HCT116 (cell line): ENCODE data around the gene RNF141. TPM values are rescaled to one million over a fixed set of nuclear protein-coding genes. Genes with fewer than 3 reads are reported as not detected.

ENCODE experiments used
- ATAC-seq: fragments of 200-7000 bp; cut with Tn5 transposase; 2 replicates; pipeline ENCODE4 v1.9.1; 2020; ENCODE audit warnings: mild to moderate bottlenecking, moderate library complexity
- BruUV-seq: library from RNA; stranded (reverse); fragments of 400-500 nt; replicated peaks from 2 replicates; lab custom pipeline; 2021; lab: Mats Ljungman, UMichigan
- CTCF ChIA-PET: fragments of 300-600 bp; sonication (Branson Sonifier 250); formaldehyde crosslinking; loops from one replicate; lab custom pipeline; 2021; ENCODE audit warnings: antibody characterized with exemption; lab: Charles Lee
- POLR2A ChIA-PET: fragments of 300-600, 350-600 bp; sonication (Branson Sonifier 250); formaldehyde crosslinking; loops from one replicate; lab custom pipeline; 2021; ENCODE audit warnings: antibody characterized with exemption; lab: Charles Lee
- RAD21 ChIA-PET, 2 experiments: fragments of 300-600 bp; sonication (Branson Sonifier 250); formaldehyde crosslinking; loops; one replicate each; lab custom pipeline; 2023; ENCODE audit warnings: low total read pairs in 2 of 2; ENCODE audit not compliant: uncharacterized antibody in 2 of 2, unreplicated experiment in 2 of 2, low non-redundant PET in 1 of 2; lab: Charles Lee
- DNase-seq: peaks from one replicate; pipeline ENCODE4 v3.0.0-alpha.2; 2010; ENCODE audit warnings: low read depth, low spot score
- H2AFZ ChIP-seq: fragments of 200-600 bp; shearing (Covaris generic), sonication (generic); 2 replicates; pipeline ENCODE4 v1.6.1; 2017; ENCODE audit warnings: low read depth, mixed run types, mixed read lengths, antibody characterized with exemption, low read length; ENCODE audit not compliant: poor library complexity, severe bottlenecking
- H3K27ac ChIP-seq: 2 replicates; pipeline ENCODE4 v1.5.1; 2012; ENCODE audit warnings: low read depth, low read length
- H3K27me3 ChIP-seq: fragments of 200-600 bp; sonication (generic); 2 replicates; pipeline ENCODE4 v1.6.1; 2016; ENCODE audit warnings: mixed run types, low read length, mixed read lengths; ENCODE audit not compliant: insufficient read depth
- H3K36me3 ChIP-seq, 2 experiments: fragments of 200-500 bp in 1 of 2; fragments of 200-600 bp in 1 of 2; sonication (Bioruptor generic) in 1 of 2; sonication (generic) in 1 of 2; 2 replicates each; pipeline versions ENCODE4 v1.5.1 to v1.6.1; 2014 to 2016; ENCODE audit warnings: low read length in 2 of 2, inconsistent platforms in 1 of 2, mixed read lengths in 1 of 2, mixed run types in 1 of 2; ENCODE audit not compliant: insufficient read depth in 2 of 2, control insufficient read depth in 1 of 2
- H3K4me1 ChIP-seq, 2 experiments: fragments of 200-600 bp in 1 of 2; sonication (generic) in 1 of 2; 2 replicates each; pipeline versions ENCODE4 v1.5.1 to v1.6.1; 2012 to 2017; ENCODE audit warnings: low read length in 2 of 2, inconsistent platforms in 1 of 2, mild to moderate bottlenecking in 1 of 2, mixed read lengths in 1 of 2, mixed run types in 1 of 2, moderate library complexity in 1 of 2; ENCODE audit not compliant: insufficient read depth in 2 of 2, control insufficient read depth in 1 of 2
- H3K4me2 ChIP-seq: fragments of 200-600 bp; sonication (generic); 2 replicates; pipeline ENCODE4 v1.6.1; 2017; ENCODE audit warnings: mixed run types, low read length, mixed read lengths
- H3K4me3 ChIP-seq, 2 experiments: fragments of 200-600 bp in 1 of 2; sonication (generic) in 1 of 2; replicated peaks in 1 of 2; 2 replicates each; pipeline ENCODE4 v1.5.1; 2011 to 2016; ENCODE audit warnings: low read length in 2 of 2, control low read depth in 1 of 2, low read depth in 1 of 2, mild to moderate bottlenecking in 1 of 2, mixed read lengths in 1 of 2, mixed run types in 1 of 2
- H3K79me2 ChIP-seq: fragments of 200-600 bp; sonication (generic); 2 replicates; pipeline ENCODE4 v1.6.1; 2017; ENCODE audit warnings: mild to moderate bottlenecking, mixed run types, low read length, moderate library complexity, mixed read lengths; ENCODE audit not compliant: insufficient read depth
- H3K9ac ChIP-seq: fragments of 200-600 bp; sonication (generic); 2 replicates; pipeline ENCODE4 v1.6.1; 2016; ENCODE audit warnings: low read length, mixed read lengths
- H3K9me2 ChIP-seq: fragments of 200-600 bp; sonication (generic), shearing (Covaris generic); 2 replicates; pipeline ENCODE4 v1.6.1; 2017; ENCODE audit warnings: mixed run types, mild to moderate bottlenecking, moderate library complexity; ENCODE audit not compliant: insufficient read depth
- H3K9me3 ChIP-seq, 2 experiments: fragments of 200-500 bp in 1 of 2; fragments of 200-600 bp in 1 of 2; sonication (Bioruptor generic) in 1 of 2; sonication (generic) in 1 of 2; 2 replicates each; pipeline ENCODE4 v1.6.1; 2014 to 2017; ENCODE audit warnings: low read length in 2 of 2, mixed read lengths in 2 of 2, inconsistent platforms in 1 of 2, low read depth in 1 of 2, mild to moderate bottlenecking in 1 of 2, mixed run types in 1 of 2, moderate library complexity in 1 of 2; ENCODE audit not compliant: control insufficient read depth in 1 of 2, insufficient read depth in 1 of 2
- H4K20me1 ChIP-seq: fragments of 200-600 bp; sonication (generic), shearing (Covaris generic); 2 replicates; pipeline ENCODE4 v1.6.1; 2017; ENCODE audit warnings: mixed run types, mild to moderate bottlenecking, moderate library complexity; ENCODE audit not compliant: insufficient read depth
- CBX3 ChIP-seq: IDR thresholded peaks from 2 replicates; pipeline ENCODE4 v1.6.1; 2012; ENCODE audit warnings: low read depth
- ELF1 ChIP-seq: IDR thresholded peaks from 2 replicates; pipeline ENCODE4 v1.6.1; 2012; ENCODE audit warnings: low read depth, borderline replicate concordance
- EZH2phosphoT487 ChIP-seq: fragments of 200-600 bp; IDR thresholded peaks from 2 replicates; pipeline ENCODE4 v1.6.1; 2018; ENCODE audit warnings: antibody characterized with exemption, borderline replicate concordance
- POLR2A ChIP-seq: IDR thresholded peaks from 2 replicates; pipeline ENCODE4 v1.7.0; 2011; ENCODE audit warnings: borderline replicate concordance; ENCODE audit not compliant: insufficient read depth, insufficient read length; ENCODE audit errors: extremely low read depth
- SP1 ChIP-seq: IDR thresholded peaks from 2 replicates; pipeline ENCODE4 v1.6.1; 2012; ENCODE audit warnings: low read depth
- SRF ChIP-seq: IDR thresholded peaks from 2 replicates; pipeline ENCODE4 v1.6.1; 2012; ENCODE audit warnings: low read depth
- YY1 ChIP-seq: IDR thresholded peaks from 2 replicates; pipeline ENCODE4 v1.6.1; 2011; ENCODE audit warnings: low read length, low read depth, moderate library complexity, mild to moderate bottlenecking; ENCODE audit not compliant: insufficient replicate concordance; ENCODE audit errors: extremely low read depth
- intact Hi-C: fragments of 100-400 bp; cut with micrococcal nuclease; formaldehyde crosslinking; loops from 2 replicates; pipeline ENCODE4 v1.10.0; 2022
- total RNA-seq: library from RNA; stranded (reverse); gene quantifications from one replicate; pipeline ENCODE4 v1.2.1, GENCODE V29; 2021; ENCODE audit not compliant: unreplicated experiment
- TF ChIP-seq, protein P1 (sequence below), 3 experiments: fragments of 200-600 bp in 1 of 3; sonication (generic) in 1 of 3; IDR thresholded peaks in 2 of 3; conservative IDR thresholded peaks in 1 of 3; 2 replicates each; pipeline ENCODE4 v1.5.1; 2012 to 2017; ENCODE audit warnings: low read depth in 2 of 3, low read length in 2 of 3, antibody characterized with exemption in 1 of 3, borderline replicate concordance in 1 of 3, control low read depth in 1 of 3, mild to moderate bottlenecking in 1 of 3, mixed read lengths in 1 of 3, mixed run types in 1 of 3, moderate library complexity in 1 of 3; ENCODE audit not compliant: insufficient read depth in 1 of 3
- TF ChIP-seq, protein P2 (sequence below): IDR thresholded peaks from 2 replicates; pipeline ENCODE4 v1.6.1; 2012

RNF141 gene
- total RNA-seq, 1 experiment from 2014 or later = 133 TPM

DNA sequence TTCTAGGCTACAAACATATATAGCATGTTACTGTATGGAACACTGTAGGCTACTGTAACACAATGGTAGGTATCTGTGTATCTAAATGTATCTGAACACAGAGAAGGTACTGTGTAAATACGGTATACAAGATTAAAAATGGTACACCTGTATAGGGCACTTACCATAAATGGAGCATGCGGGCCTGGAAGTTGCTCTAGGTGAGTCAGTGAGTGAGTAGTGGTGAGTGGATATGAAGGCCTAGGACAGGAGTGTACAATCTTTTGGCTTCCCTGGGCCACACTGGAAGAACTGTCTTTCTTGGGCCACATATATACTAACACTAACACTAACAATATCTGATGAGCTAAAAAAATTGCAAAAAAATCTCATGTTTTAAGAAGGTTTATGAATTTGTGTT lies 21.4 kb downstream of the RNF141 start:
- no peak overlapping the region for H3K4me3 ChIP-seq
- DNase-seq (no peak), ATAC-seq (peak; percentile 41; the same call in 1 of the 2 replicates)
- TF ChIP-seq, protein P1, sequence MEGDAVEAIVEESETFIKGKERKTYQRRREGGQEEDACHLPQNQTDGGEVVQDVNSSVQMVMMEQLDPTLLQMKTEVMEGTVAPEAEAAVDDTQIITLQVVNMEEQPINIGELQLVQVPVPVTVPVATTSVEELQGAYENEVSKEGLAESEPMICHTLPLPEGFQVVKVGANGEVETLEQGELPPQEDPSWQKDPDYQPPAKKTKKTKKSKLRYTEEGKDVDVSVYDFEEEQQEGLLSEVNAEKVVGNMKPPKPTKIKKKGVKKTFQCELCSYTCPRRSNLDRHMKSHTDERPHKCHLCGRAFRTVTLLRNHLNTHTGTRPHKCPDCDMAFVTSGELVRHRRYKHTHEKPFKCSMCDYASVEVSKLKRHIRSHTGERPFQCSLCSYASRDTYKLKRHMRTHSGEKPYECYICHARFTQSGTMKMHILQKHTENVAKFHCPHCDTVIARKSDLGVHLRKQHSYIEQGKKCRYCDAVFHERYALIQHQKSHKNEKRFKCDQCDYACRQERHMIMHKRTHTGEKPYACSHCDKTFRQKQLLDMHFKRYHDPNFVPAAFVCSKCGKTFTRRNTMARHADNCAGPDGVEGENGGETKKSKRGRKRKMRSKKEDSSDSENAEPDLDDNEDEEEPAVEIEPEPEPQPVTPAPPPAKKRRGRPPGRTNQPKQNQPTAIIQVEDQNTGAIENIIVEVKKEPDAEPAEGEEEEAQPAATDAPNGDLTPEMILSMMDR (IDR thresholded peaks at IDR 0.05 in 2 of 3, conservative IDR thresholded peaks at IDR 0.05 in 1 of 3; ENCODE audit: borderline replicate concordance in 1 of 3, insufficient read depth in 1 of 3, low read depth in 2 of 3, low read length in 2 of 3) = no peak
- TF ChIP-seq CBX3 (no peak), YY1 (no peak), ELF1 (no peak), POLR2A (no peak), SRF (no peak), SP1 (no peak), EZH2phosphoT487 (no peak)
- TF ChIP-seq, protein P2, sequence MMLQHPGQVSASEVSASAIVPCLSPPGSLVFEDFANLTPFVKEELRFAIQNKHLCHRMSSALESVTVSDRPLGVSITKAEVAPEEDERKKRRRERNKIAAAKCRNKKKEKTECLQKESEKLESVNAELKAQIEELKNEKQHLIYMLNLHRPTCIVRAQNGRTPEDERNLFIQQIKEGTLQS = no peak
- BruUV-seq = no TSS peak
- no peak overlapping the region for H2AFZ ChIP-seq
- H3K27me3 ChIP-seq = no peaks in the 10 kb centered on the region
- H3K9me3 ChIP-seq = no peaks in the 10 kb centered on the region
- H3K9ac ChIP-seq = no peak overlapping the region
- H4K20me1 ChIP-seq = no peaks in the 10 kb centered on the region
- H3K4me2 ChIP-seq = no peak overlapping the region
- no peak overlapping the region for H3K27ac ChIP-seq
- H3K4me1 ChIP-seq = peaks cover 7 to 69% of the 10 kb centered on the region in 2 experiments
- H3K9me2 ChIP-seq = no peaks in the 10 kb centered on the region
- peaks cover 84% of the 10 kb centered on the region for H3K79me2 ChIP-seq
- H3K36me3 ChIP-seq = peaks cover 21 to 64% of the 10 kb centered on the region in 2 experiments; a peak in 3 of 4 replicates
- intact Hi-C loops = no loop called here
- CTCF ChIA-PET = interaction anchor here (1.2 kb wide), 1 partner anchor 216 kb away, joined by 3 read pairs; no protein-coding TSS in a partner anchor
- POLR2A ChIA-PET = no interaction called here
- RAD21 ChIA-PET = no interaction called here
